Neuron (in vitro differentiated cells): ENCODE results near the gene DFFA.
"Not testable (repeated sequence)": the region's sequence is repeated elsewhere in the genome, so short reads cannot be mapped to it uniquely, and the experiment has no call there.

Experiments used
- H2AFZ ChIP-seq: one replicate; pipeline ENCODE4 v1.6.1; 2013; ENCODE audit warnings: low read depth, mild to moderate bottlenecking, inconsistent platforms, low read length, moderate library complexity
- H3K27me3 ChIP-seq: one replicate; pipeline ENCODE4 v1.6.1; 2013; ENCODE audit warnings: low read length; ENCODE audit not compliant: insufficient read depth
- H3K36me3 ChIP-seq: one replicate; pipeline ENCODE4 v1.6.1; 2013; ENCODE audit warnings: low read length; ENCODE audit not compliant: insufficient read depth
- H3K4me1 ChIP-seq: one replicate; pipeline ENCODE4 v1.6.1; 2013; ENCODE audit warnings: low read length; ENCODE audit not compliant: insufficient read depth
- H3K4me3 ChIP-seq: 2 replicates; pipeline ENCODE4 v1.5.1; 2013; ENCODE audit warnings: mild to moderate bottlenecking, low read length, moderate library complexity
- H3K9me3 ChIP-seq: one replicate; pipeline ENCODE4 v1.6.1; 2013; ENCODE audit warnings: low read length

The DFFA gene

GRCh38 chr1:10428984-10429383 is 43.3 kb downstream of the DFFA start:
- H3K4me1 ChIP-seq: peaks cover 11% of the 10 kb centered on the region
- no peaks in the 10 kb centered on the region for H3K27me3 ChIP-seq
- no peak overlapping the region for H3K4me3 ChIP-seq
- H3K36me3 ChIP-seq: peaks cover 6% of the 10 kb centered on the region
- H2AFZ ChIP-seq: no peak overlapping the region
- H3K9me3 ChIP-seq: no peaks in the 10 kb centered on the region

GRCh38 chr1:10426535-10426848 is 45.8 kb downstream of the DFFA start:
- H3K27me3 ChIP-seq, H3K36me3 ChIP-seq, H3K4me3 ChIP-seq, H3K9me3 ChIP-seq, H2AFZ ChIP-seq: not testable (repeated sequence)
- H3K4me1 ChIP-seq: peaks cover 10% of the 10 kb centered on the region

DNA sequence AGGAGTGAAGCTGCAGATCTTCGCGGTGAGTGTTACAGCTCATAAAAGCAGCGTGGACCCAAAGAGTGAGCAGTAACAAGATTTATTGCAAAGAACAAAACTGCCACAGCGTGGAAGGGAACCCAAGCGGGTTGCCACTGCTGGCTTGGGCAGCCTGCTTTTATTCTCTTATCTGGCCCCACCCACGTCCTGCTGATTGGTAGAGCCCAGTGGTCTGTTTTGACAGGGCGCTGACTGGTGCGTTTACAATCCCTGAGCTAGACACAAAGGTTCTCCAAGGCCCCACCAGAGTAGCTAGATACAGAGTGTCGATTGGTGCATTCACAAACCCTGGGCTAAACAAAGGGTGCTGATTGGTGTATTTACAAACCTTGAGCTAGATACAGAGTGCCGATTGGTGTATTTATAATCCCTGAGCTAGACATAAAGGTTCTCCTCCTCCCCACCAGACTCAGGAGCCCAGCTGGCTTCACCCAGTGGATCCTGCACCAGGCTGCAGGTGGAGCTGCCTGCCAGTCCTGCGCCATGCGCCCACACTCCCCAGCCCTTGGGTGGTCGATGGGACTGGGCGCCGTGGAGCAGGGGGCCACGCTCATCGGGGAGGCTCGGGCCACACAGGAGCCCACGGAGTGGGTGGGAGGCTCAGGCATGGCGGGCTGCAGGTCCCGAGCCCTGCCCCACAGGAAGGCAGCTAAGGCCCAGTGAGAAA is 46.3 kb downstream of the DFFA start:
- not testable (repeated sequence) for H2AFZ ChIP-seq, H3K4me3 ChIP-seq, H3K27me3 ChIP-seq, H3K9me3 ChIP-seq, H3K4me1 ChIP-seq
- H3K36me3 ChIP-seq: peaks cover 12% of the 10 kb centered on the region

DNA sequence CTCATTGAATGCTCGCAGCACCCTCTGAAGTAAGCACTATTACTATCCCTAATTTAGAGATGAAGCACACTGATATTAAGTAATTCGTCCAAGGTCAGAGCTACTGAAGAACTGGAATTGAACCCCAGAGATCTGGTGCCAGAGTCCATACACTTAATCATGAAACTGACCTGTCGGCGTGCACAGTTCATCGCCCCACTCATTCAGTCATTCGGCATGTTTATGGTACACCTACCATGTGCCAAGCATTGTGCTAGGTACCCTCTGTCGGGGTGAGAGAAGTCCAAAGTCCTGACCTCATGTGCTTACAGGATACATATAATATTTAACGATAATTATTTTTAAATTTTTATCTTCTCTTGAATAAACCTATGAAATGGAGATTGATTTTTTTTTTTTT is 47.7 kb downstream of the DFFA start:
- no peak overlapping the region for H3K4me3 ChIP-seq

GRCh38 chr1:10424034-10424433 is 48.3 kb downstream of the DFFA start:
- Histone ChIP-seq H3K36me3 (peaks cover 28% of the 10 kb centered on the region), H3K4me1 (no peaks in the 10 kb centered on the region), H3K4me3 (no peak overlapping the region), H2AFZ (no peak overlapping the region), H3K9me3 (no peaks in the 10 kb centered on the region), H3K27me3 (no peaks in the 10 kb centered on the region)

More for the DNA sequence above, 47.7 kb downstream of the DFFA start:
- no peak overlapping the region for H2AFZ ChIP-seq
- peaks cover 23% of the 10 kb centered on the region for H3K36me3 ChIP-seq
- H3K4me1 ChIP-seq: peaks cover under 1% of the 10 kb centered on the region
- no peaks in the 10 kb centered on the region for H3K9me3 ChIP-seq
- H3K27me3 ChIP-seq: no peaks in the 10 kb centered on the region

- no peak overlapping the region for H2AFZ ChIP-seq
- H3K4me1 ChIP-seq: no peaks in the 10 kb centered on the region
- no peaks in the 10 kb centered on the region for H3K27me3 ChIP-seq
- H3K9me3 ChIP-seq: no peaks in the 10 kb centered on the region
- H3K4me3 ChIP-seq: no peak overlapping the region
- peaks cover 47% of the 10 kb centered on the region for H3K36me3 ChIP-seq
These were observed 50.7 kb downstream of the DFFA start for GRCh38 chr1:10421637-10422036.

GRCh38 chr1:10419351-10419750 is 53.0 kb downstream of the DFFA start:
- H3K36me3 ChIP-seq: peaks cover 64% of the 10 kb centered on the region
- H2AFZ ChIP-seq: no peak overlapping the region
- no peaks in the 10 kb centered on the region for H3K4me1 ChIP-seq
- H3K4me3 ChIP-seq: no peak overlapping the region
- H3K9me3 ChIP-seq: no peaks in the 10 kb centered on the region
- H3K27me3 ChIP-seq: no peaks in the 10 kb centered on the region

DNA sequence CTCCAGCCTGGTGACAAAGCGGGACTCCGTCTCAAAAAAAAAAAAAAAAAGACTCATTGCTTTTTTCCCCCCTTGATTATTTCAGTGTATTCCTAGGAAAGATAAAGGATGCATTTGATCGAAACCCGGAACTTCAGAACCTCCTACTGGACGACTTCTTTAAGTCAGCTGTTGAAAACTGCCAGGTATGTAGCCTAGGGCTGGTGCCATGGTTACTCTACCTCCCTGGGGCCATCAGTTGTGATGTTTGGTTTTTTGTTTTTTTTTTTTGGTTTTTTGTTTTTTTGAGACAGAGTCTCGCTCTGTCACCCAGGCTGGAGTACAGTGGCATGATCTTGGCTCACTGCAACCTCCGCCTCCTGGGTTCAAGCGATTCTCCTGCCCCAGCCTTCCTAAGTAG is 53.6 kb downstream of the DFFA start:
- H3K9me3 ChIP-seq, H3K27me3 ChIP-seq, H3K4me3 ChIP-seq, H3K4me1 ChIP-seq, H2AFZ ChIP-seq: not testable (repeated sequence)
- H3K36me3 ChIP-seq: peaks cover 70% of the 10 kb centered on the region

DNA sequence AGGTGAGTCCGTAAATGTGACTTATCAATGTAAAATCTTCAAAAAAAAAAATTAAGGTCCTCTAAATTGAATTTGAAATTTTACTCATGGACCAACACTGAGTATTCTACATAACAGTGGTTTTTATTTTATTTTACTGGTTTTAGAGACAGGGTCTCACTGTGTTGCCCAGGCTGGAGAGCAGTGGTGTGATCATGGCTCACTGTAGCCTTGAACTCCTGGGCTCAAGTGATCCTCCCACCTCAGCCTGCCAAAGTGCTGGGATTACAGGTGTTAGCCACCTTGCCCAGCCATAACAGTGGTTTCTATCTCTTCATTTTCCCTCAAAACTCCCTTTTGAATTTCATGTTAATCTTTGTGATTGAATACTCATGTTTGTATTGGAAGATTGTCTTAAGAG is 56.4 kb downstream of the DFFA start:
- H2AFZ ChIP-seq, H3K9me3 ChIP-seq, H3K27me3 ChIP-seq, H3K4me1 ChIP-seq, H3K4me3 ChIP-seq: not testable (repeated sequence)
- H3K36me3 ChIP-seq: peaks cover 84% of the 10 kb centered on the region

DNA sequence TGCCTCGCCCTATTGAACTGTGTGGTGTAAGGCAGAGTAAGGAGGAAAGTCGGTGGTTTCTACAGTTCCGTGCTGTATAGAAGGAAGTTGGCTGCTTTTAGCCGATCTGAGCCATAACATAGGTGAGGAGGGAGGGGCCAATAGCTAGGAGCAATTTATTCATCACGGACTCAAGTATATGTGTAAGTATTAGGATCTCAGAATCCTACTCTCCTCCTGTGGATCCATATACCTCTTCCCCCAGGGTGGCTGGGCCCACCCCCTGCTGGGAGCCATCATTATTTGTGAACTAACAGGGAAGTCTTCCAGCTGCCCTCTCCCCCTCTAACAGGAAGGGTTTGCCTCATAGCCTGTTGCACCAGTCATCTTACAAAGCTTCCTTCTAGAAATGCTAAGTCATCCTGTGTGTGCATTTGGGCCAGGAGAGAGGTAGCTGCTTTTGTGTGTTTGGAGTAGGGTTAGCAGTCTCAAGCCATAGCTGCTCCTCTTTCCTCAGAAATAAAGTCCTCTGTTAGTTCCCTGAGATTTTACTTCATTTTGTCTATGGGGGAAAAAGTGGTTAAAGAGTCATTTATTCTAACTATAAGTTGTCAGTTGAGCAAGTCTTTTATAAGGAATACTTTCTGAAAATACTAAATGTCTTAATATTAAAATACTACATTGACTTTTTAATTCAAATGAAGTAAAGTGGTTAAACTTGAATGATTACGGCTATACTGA is 57.0 kb downstream of the DFFA start:
- Histone ChIP-seq H3K27me3 (no peaks in the 10 kb centered on the region), H3K36me3 (peaks cover 86% of the 10 kb centered on the region), H3K4me1 (no peaks in the 10 kb centered on the region)

GRCh38 chr1:10407201-10407600 is 65.1 kb downstream of the DFFA start:
- Histone ChIP-seq H3K4me1 (no peaks in the 10 kb centered on the region), H3K9me3 (no peaks in the 10 kb centered on the region), H2AFZ (no peak overlapping the region), H3K27me3 (no peaks in the 10 kb centered on the region), H3K36me3 (peaks cover 89% of the 10 kb centered on the region), H3K4me3 (no peak overlapping the region)

More for the DNA sequence above, 57.0 kb downstream of the DFFA start:
- Histone ChIP-seq H3K4me3 (no peak overlapping the region), H2AFZ (no peak overlapping the region), H3K9me3 (no peaks in the 10 kb centered on the region)
